GM12878 (cell line): ENCODE data around the gene CFAP90.

Experiments used
- ATF7 ChIP-seq: fragments of 450-650 bp; IDR thresholded peaks from 2 replicates; pipeline ENCODE4 v1.6.1; 2016; ENCODE audit warnings: low read depth, mild to moderate bottlenecking
- CREM ChIP-seq: IDR thresholded peaks from 2 replicates; pipeline ENCODE4 v1.6.1; 2014; ENCODE audit warnings: antibody characterized with exemption, low read depth
- CTCF ChIP-seq, 3 experiments: IDR thresholded peaks in 2 of 3; conservative IDR thresholded peaks in 1 of 3; 2 replicates each; pipeline ENCODE4 v1.5.1; 2011; ENCODE audit warnings: low read depth in 3 of 3, low read length in 3 of 3, mild to moderate bottlenecking in 3 of 3, control low read depth in 2 of 3, moderate library complexity in 2 of 3, inconsistent platforms in 1 of 3, mixed read lengths in 1 of 3; ENCODE audit not compliant: control insufficient read depth in 2 of 3, insufficient read depth in 1 of 3; ENCODE audit errors: extremely low read depth in 1 of 3
- HCFC1 ChIP-seq: fragments of 150-350 bp; IDR thresholded peaks from 2 replicates; pipeline ENCODE4 v1.6.1; 2014; ENCODE audit warnings: low read length
- HDAC2 ChIP-seq: fragments of 200-600 bp; sonication (generic); IDR thresholded peaks from 2 replicates; pipeline ENCODE4 v1.6.1; 2017
- NBN ChIP-seq: fragments of 450-650 bp; IDR thresholded peaks from 2 replicates; pipeline ENCODE4 v1.6.1; 2016
- NFIC ChIP-seq: IDR thresholded peaks from 2 replicates; pipeline ENCODE4 v1.6.1; 2012; ENCODE audit warnings: low read depth, mild to moderate bottlenecking, inconsistent platforms, low read length, moderate library complexity
- POLR2A ChIP-seq: IDR thresholded peaks from 2 replicates; pipeline ENCODE4 v1.6.1; 2011; ENCODE audit warnings: low read depth, mild to moderate bottlenecking, low read length
- RELA ChIP-seq: fragments of 450-650 bp; IDR thresholded peaks from 2 replicates; pipeline ENCODE4 v1.8.0; 2014; ENCODE audit warnings: borderline replicate concordance; ENCODE audit not compliant: partially characterized antibody
- SIN3A ChIP-seq: IDR thresholded peaks from 2 replicates; pipeline ENCODE4 v1.6.1; 2012; ENCODE audit warnings: low read depth, low read length, improper control_type of control experiment
- SMAD1 ChIP-seq: fragments of 450-650 bp; IDR thresholded peaks from 2 replicates; pipeline ENCODE4 v1.6.1; 2018; ENCODE audit warnings: mild to moderate bottlenecking, low read depth; ENCODE audit not compliant: partially characterized antibody
- TF ChIP-seq, protein P1 (sequence below): IDR thresholded peaks from 2 replicates; pipeline ENCODE4 v1.6.1; 2011; ENCODE audit warnings: low read depth, low read length, improper control_type of control experiment, borderline replicate concordance
- TF ChIP-seq, protein P2 (sequence below): fragments of 450-650 bp; IDR thresholded peaks from 2 replicates; pipeline ENCODE4 v1.6.1; 2017; ENCODE audit warnings: antibody characterized with exemption, mild to moderate bottlenecking, moderate library complexity

DNA sequence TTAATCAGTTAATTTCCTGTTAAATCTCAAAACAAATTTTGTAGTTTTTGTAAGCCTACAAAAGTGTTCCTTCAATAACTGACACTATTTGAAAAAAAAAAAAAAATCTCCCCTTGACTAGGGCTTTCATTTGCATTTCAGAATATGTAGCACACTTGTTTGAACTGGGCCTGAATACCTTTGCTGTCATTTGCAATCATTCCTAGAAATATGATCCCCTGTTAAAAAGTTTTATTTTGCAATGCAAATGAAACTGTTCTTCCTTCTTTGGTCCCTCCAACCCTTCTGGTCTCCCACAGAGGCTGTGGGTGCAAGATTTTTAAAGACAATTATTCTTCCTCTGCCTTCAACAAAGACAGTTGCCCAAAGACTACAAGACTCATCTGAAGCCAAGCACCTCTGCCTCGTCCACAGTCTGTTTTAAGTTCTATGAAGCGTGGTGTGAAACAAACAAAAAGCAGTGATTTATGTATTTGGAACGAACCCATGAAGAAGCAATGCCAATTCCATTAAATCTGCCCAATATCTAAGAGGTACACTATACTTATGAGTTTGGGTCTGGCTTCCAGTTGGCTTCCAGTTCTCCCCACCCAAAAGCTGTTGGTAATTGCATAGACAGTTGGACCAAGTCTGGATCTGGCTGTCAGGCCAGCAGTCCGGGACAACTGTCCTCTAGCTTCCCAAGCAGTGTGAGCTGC is 66.1 kb downstream of the CFAP90 start:
- TF ChIP-seq CTCF (IDR thresholded peaks at IDR 0.05 in 2 of 3, conservative IDR thresholded peaks at IDR 0.05 in 1 of 3; ENCODE audit: control insufficient read depth in 2 of 3, extremely low read depth in 1 of 3, insufficient read depth in 1 of 3, low read depth in 3 of 3, low read length in 3 of 3) (no peak), RELA (no peak), SIN3A (no peak), POLR2A (no peak), ATF7 (no peak), NBN (no peak), SMAD1 (no peak), CREM (no peak), HDAC2 (no peak), NFIC (no peak), HCFC1 (no peak)
- TF ChIP-seq, protein P1, sequence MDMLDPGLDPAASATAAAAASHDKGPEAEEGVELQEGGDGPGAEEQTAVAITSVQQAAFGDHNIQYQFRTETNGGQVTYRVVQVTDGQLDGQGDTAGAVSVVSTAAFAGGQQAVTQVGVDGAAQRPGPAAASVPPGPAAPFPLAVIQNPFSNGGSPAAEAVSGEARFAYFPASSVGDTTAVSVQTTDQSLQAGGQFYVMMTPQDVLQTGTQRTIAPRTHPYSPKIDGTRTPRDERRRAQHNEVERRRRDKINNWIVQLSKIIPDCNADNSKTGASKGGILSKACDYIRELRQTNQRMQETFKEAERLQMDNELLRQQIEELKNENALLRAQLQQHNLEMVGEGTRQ: no peak
- TF ChIP-seq, protein P2, sequence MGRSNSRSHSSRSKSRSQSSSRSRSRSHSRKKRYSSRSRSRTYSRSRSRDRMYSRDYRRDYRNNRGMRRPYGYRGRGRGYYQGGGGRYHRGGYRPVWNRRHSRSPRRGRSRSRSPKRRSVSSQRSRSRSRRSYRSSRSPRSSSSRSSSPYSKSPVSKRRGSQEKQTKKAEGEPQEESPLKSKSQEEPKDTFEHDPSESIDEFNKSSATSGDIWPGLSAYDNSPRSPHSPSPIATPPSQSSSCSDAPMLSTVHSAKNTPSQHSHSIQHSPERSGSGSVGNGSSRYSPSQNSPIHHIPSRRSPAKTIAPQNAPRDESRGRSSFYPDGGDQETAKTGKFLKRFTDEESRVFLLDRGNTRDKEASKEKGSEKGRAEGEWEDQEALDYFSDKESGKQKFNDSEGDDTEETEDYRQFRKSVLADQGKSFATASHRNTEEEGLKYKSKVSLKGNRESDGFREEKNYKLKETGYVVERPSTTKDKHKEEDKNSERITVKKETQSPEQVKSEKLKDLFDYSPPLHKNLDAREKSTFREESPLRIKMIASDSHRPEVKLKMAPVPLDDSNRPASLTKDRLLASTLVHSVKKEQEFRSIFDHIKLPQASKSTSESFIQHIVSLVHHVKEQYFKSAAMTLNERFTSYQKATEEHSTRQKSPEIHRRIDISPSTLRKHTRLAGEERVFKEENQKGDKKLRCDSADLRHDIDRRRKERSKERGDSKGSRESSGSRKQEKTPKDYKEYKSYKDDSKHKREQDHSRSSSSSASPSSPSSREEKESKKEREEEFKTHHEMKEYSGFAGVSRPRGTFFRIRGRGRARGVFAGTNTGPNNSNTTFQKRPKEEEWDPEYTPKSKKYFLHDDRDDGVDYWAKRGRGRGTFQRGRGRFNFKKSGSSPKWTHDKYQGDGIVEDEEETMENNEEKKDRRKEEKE: no peak
